ENCODE results near the gene UBE2C.

Gene UBE2C

DNA sequence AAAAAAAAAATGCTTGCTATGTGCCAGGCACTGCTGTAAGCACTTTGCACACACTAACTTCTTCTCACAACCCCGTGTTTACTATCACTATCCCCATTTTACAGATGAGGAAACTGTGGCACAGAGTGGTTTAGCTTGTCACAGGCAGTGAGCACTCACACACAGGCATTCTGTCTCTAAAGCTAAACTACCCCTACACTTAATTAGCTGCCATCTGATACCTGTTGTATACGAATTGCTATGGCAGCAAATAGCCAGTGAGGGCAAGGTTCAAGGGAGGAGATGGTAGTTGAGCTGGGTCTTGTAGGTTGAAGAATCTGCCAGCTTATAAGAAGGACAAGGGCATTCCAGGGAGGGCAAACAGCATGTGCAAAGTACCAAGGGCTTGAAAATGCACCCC is 9.5 kb downstream of the UBE2C start:
- H3K9me2 ChIP-seq (replicated peaks; ENCODE audit: insufficient read depth, low read length): no peaks in the 10 kb centered on the region
- H3F3A ChIP-seq (ENCODE audit: insufficient read depth): peaks cover 17% of the 10 kb centered on the region
- H3K79me2 ChIP-seq (ENCODE audit: insufficient read depth, low read length): no peaks in the 10 kb centered on the region
- TF ChIP-seq CTCF (IDR thresholded peaks at IDR 0.05; ENCODE audit: insufficient read depth, low read length, poor library complexity, severe bottlenecking): no peak
- TF ChIP-seq EZH2phosphoT487 (conservative IDR thresholded peaks at IDR 0.05; ENCODE audit: low read length): no peak
- H4K20me1 ChIP-seq (ENCODE audit: low read depth, low read length): no peaks in the 10 kb centered on the region
- no peaks in the 10 kb centered on the region for H3K9me3 ChIP-seq (ENCODE audit: insufficient read depth, low read length)
- H3K27ac ChIP-seq (ENCODE audit: low read depth, low read length): no peak overlapping the region
- no peaks in the 10 kb centered on the region for H3K27me3 ChIP-seq (ENCODE audit: low read length)
- no peak overlapping the region for H3K9ac ChIP-seq (ENCODE audit: low read length)
- no peak overlapping the region for H3K4me3 ChIP-seq (ENCODE audit: insufficient read depth, low read length, poor library complexity, severe bottlenecking)
- H3K36me3 ChIP-seq (ENCODE audit: low read length): 0 out of 2 replicates have a peak, but pooled peaks cover 2% of the 10 kb centered on the region
- no peak overlapping the region for H2AFZ ChIP-seq (ENCODE audit: low read depth, low read length, severe bottlenecking)
- H3K4me2 ChIP-seq (ENCODE audit: low read depth, low read length, poor library complexity, severe bottlenecking): no peak overlapping the region

GRCh38 chr20:45822857-45823256 is 10.4 kb downstream of the UBE2C start:
- Histone ChIP-seq H3K27ac (ENCODE audit: low read depth, low read length) (no peak overlapping the region), H3K4me3 (ENCODE audit: insufficient read depth, low read length, poor library complexity, severe bottlenecking) (no peak overlapping the region), H2AFZ (ENCODE audit: low read depth, low read length, severe bottlenecking) (no peak overlapping the region), H3K9ac (ENCODE audit: low read length) (no peak overlapping the region), H3K9me3 (ENCODE audit: insufficient read depth, low read length) (no peaks in the 10 kb centered on the region), H3K9me2 (replicated peaks; ENCODE audit: insufficient read depth, low read length) (no peaks in the 10 kb centered on the region), H3K27me3 (ENCODE audit: low read length) (no peaks in the 10 kb centered on the region), H3K79me2 (ENCODE audit: insufficient read depth, low read length) (no peaks in the 10 kb centered on the region), H4K20me1 (ENCODE audit: low read depth, low read length) (no peaks in the 10 kb centered on the region), H3K36me3 (ENCODE audit: low read length) (no peaks in the 10 kb centered on the region), H3K4me2 (ENCODE audit: low read depth, low read length, poor library complexity, severe bottlenecking) (no peak overlapping the region), H3F3A (ENCODE audit: insufficient read depth) (peaks cover 10% of the 10 kb centered on the region)
- no peak for TF ChIP-seq CTCF (IDR thresholded peaks at IDR 0.05; ENCODE audit: insufficient read depth, low read length, poor library complexity, severe bottlenecking)

GRCh38 chr20:45823949-45824835 is 11.7 kb downstream of the UBE2C start:
- no peak overlapping the region for H3K4me2 ChIP-seq (ENCODE audit: low read depth, low read length, poor library complexity, severe bottlenecking)
- no peak overlapping the region for H3K9ac ChIP-seq (ENCODE audit: low read length)
- no peaks in the 10 kb centered on the region for H3K79me2 ChIP-seq (ENCODE audit: insufficient read depth, low read length)
- no peaks in the 10 kb centered on the region for H4K20me1 ChIP-seq (ENCODE audit: low read depth, low read length)
- H2AFZ ChIP-seq (ENCODE audit: low read depth, low read length, severe bottlenecking): no peak overlapping the region
- no peaks in the 10 kb centered on the region for H3K9me3 ChIP-seq (ENCODE audit: insufficient read depth, low read length)
- no peaks in the 10 kb centered on the region for H3K9me2 ChIP-seq (replicated peaks; ENCODE audit: insufficient read depth, low read length)
- H3F3A ChIP-seq (ENCODE audit: insufficient read depth): no peaks in the 10 kb centered on the region
- no peak overlapping the region for H3K27ac ChIP-seq (ENCODE audit: low read depth, low read length)
- TF ChIP-seq CTCF (IDR thresholded peaks at IDR 0.05; ENCODE audit: insufficient read depth, low read length, poor library complexity, severe bottlenecking) (peak; percentile 11), EZH2phosphoT487 (conservative IDR thresholded peaks at IDR 0.05; ENCODE audit: low read length) (no peak)
- H3K27me3 ChIP-seq (ENCODE audit: low read length): no peaks in the 10 kb centered on the region
- H3K36me3 ChIP-seq (ENCODE audit: low read length): no peaks in the 10 kb centered on the region
- no peak overlapping the region for H3K4me3 ChIP-seq (ENCODE audit: insufficient read depth, low read length, poor library complexity, severe bottlenecking)
